ENCODE data around the gene FBXO7.

DNA sequence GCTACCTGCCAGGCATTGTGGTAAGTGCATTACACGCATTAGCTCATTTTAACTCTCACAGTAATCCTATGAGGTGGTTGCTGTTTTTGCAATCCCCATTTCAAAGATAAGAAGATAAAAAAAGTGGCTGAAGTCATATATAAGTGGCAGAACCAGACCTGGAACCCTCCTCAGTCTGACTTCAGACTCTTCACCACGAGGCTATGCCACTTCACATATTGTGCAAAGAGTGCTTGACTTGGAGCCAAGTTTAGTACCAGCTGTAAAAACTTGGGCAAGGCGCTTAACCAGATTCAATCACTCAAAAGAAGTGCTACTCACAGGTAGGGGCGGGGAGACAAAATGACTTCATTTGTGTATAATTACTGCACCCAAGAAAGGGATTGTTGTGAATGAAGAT is 25.6 kb upstream of the FBXO7 start:
- TF ChIP-seq POLR2AphosphoS5 (IDR thresholded peaks at IDR 0.05; ENCODE audit: low read depth), result no peak
- no peak for TF ChIP-seq EZH2 (IDR thresholded peaks at IDR 0.05; ENCODE audit: low read depth, unreplicated experiment)
- TF ChIP-seq, protein P1, sequence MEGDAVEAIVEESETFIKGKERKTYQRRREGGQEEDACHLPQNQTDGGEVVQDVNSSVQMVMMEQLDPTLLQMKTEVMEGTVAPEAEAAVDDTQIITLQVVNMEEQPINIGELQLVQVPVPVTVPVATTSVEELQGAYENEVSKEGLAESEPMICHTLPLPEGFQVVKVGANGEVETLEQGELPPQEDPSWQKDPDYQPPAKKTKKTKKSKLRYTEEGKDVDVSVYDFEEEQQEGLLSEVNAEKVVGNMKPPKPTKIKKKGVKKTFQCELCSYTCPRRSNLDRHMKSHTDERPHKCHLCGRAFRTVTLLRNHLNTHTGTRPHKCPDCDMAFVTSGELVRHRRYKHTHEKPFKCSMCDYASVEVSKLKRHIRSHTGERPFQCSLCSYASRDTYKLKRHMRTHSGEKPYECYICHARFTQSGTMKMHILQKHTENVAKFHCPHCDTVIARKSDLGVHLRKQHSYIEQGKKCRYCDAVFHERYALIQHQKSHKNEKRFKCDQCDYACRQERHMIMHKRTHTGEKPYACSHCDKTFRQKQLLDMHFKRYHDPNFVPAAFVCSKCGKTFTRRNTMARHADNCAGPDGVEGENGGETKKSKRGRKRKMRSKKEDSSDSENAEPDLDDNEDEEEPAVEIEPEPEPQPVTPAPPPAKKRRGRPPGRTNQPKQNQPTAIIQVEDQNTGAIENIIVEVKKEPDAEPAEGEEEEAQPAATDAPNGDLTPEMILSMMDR (conservative IDR thresholded peaks at IDR 0.05; ENCODE audit: low read depth in 2 of 2), result no peak
- no peak for TF ChIP-seq EZH2phosphoT487 (IDR thresholded peaks at IDR 0.05; ENCODE audit: unreplicated experiment)
- TF ChIP-seq, protein P2, sequence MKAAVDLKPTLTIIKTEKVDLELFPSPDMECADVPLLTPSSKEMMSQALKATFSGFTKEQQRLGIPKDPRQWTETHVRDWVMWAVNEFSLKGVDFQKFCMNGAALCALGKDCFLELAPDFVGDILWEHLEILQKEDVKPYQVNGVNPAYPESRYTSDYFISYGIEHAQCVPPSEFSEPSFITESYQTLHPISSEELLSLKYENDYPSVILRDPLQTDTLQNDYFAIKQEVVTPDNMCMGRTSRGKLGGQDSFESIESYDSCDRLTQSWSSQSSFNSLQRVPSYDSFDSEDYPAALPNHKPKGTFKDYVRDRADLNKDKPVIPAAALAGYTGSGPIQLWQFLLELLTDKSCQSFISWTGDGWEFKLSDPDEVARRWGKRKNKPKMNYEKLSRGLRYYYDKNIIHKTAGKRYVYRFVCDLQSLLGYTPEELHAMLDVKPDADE (IDR thresholded peaks at IDR 0.05), result no peak
- no peak for TF ChIP-seq NANOG (IDR thresholded peaks at IDR 0.05; ENCODE audit: borderline replicate concordance)
- TF ChIP-seq CREB1 (CRISPR knock-in tag; IDR thresholded peaks at IDR 0.05; ENCODE audit: low read depth), result no peak
- TF ChIP-seq, protein P3, sequence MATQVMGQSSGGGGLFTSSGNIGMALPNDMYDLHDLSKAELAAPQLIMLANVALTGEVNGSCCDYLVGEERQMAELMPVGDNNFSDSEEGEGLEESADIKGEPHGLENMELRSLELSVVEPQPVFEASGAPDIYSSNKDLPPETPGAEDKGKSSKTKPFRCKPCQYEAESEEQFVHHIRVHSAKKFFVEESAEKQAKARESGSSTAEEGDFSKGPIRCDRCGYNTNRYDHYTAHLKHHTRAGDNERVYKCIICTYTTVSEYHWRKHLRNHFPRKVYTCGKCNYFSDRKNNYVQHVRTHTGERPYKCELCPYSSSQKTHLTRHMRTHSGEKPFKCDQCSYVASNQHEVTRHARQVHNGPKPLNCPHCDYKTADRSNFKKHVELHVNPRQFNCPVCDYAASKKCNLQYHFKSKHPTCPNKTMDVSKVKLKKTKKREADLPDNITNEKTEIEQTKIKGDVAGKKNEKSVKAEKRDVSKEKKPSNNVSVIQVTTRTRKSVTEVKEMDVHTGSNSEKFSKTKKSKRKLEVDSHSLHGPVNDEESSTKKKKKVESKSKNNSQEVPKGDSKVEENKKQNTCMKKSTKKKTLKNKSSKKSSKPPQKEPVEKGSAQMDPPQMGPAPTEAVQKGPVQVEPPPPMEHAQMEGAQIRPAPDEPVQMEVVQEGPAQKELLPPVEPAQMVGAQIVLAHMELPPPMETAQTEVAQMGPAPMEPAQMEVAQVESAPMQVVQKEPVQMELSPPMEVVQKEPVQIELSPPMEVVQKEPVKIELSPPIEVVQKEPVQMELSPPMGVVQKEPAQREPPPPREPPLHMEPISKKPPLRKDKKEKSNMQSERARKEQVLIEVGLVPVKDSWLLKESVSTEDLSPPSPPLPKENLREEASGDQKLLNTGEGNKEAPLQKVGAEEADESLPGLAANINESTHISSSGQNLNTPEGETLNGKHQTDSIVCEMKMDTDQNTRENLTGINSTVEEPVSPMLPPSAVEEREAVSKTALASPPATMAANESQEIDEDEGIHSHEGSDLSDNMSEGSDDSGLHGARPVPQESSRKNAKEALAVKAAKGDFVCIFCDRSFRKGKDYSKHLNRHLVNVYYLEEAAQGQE (IDR thresholded peaks at IDR 0.05; ENCODE audit: unreplicated experiment), result no peak
